Pancreas (tissue), 10 donors: ENCODE measurements around the gene TRAF4. TPM values are rescaled to one million over a fixed set of nuclear protein-coding genes. Genes with fewer than 3 reads are reported as not detected.
A peak's percentile ranks its signal among the peaks of the same experiment; 100 is the strongest.
"Not testable (repeated sequence)": the region's sequence is repeated elsewhere in the genome, so short reads cannot be mapped to it uniquely, and the experiment has no call there.

Experiments
- ATAC-seq, 4 donors: fragments of 200-7000 bp; cut with Tn5 transposase; one replicate each; pipeline versions ENCODE4 v1.8.0 to v1.9.1; 2020; ENCODE audit warnings: mild to moderate bottlenecking in 4 of 4, moderate library complexity in 4 of 4
- DNase-seq, 6 donors: peaks; one replicate each; pipeline ENCODE4 v3.0.0-alpha.2; 2020
- FAIRE-seq: peaks from 2 replicates; lab custom pipeline; 2012; peaks lifted over from hg19 to GRCh38; lab: Jason Lieb, UNC
- H3K27ac ChIP-seq, 4 donors: fragments of 200-600 bp; sonication (generic); 1 replicate in 3 of 4; 2 replicates in 1 of 4; pipeline versions ENCODE4 v1.5.0 to v1.8.0; 2020
- H3K27me3 ChIP-seq, 4 donors: fragments of 200-600 bp; one replicate each; pipeline ENCODE4 v1.8.0; 2021
- H3K36me3 ChIP-seq, 3 donors: fragments of 200-600 bp; sonication (generic) in 1 of 3; one replicate each; pipeline versions ENCODE4 v1.5.0 to v1.8.0; 2020 to 2021
- H3K4me1 ChIP-seq, 3 donors: fragments of 200-600 bp; one replicate each; pipeline ENCODE4 v1.8.0; 2021
- H3K4me3 ChIP-seq, 4 donors: fragments of 200-600 bp; sonication (generic) in 2 of 4; one replicate each; pipeline versions ENCODE4 v1.5.0 to v1.8.0; 2020 to 2021
- H3K9me3 ChIP-seq, 4 donors: fragments of 200-600 bp; one replicate each; pipeline ENCODE4 v1.8.0; 2021
- CTCF ChIP-seq, 4 donors: fragments of 200-600 bp; sonication (generic) in 3 of 4; IDR thresholded peaks; one replicate each; pipeline versions ENCODE4 v1.5.0 to v1.8.0; 2021; ENCODE audit warnings: antibody characterized with exemption in 4 of 4
- WGBS, 2 donors: extraction: QIAGEN DNeasy Blood & Tissue Kit; methylation state at CpG; one replicate each; pipeline ENCODE4 v1.1.7; 2013; 5-methylcytosine and 5-hydroxymethylcytosine counted together
- intact Hi-C, 3 donors: fragments of 100-400 bp; cut with DNase I; formaldehyde crosslinking; loops; one replicate each; pipeline versions ENCODE4 v1.11.1 to v1.14.2; 2022
- polyA plus RNA-seq, 2 donors: library from polyadenylated mRNA; stranded (reverse); fragments of 200-250 nt; gene quantifications; one replicate each; pipeline ENCODE4 v1.2.3, GENCODE V29; 2013
- total RNA-seq, 6 donors: library from RNA; stranded (reverse); fragmentation: NEBNext Ultra II Directional in 4 of 6; extraction: Animal tissue kit (Norgen Biotek cat#: 25700) in 4 of 6; gene quantifications; one replicate each; pipeline versions ENCODE4 v1.2.1 to v1.2.4, GENCODE V29; 2021 to 2023
- donor health status: healthy with polysubstance abuse.
- donor health status: DM: no; HTN: no; CAD: no; lungs with moderate emphysema.
- donor health status: DM: no; HTN: no; CAD: no.
- donor health status: control.
- donor health status: control.
- donor health status: Bipolar disorder and iron deficiency.
- donor health status: DM: yes; HTN: yes; CAD: no.
- donor health status: DM: no; HTN: no; CAD: no.
- donor health status: DM: no; HTN: no; CAD: no.
- donor health status: DM: yes; HTN: yes; CAD: no.

Gene TRAF4
- total and polyA plus RNA-seq, 8 donors, result 22.6 to 48.2 (median 33.2) TPM

GRCh38 chr17:28718333-28719020 lies 25.3 kb upstream of the TRAF4 start:
- intact Hi-C loops, result no loop called here
- DNase-seq, result no peak
- peaks cover 0 to 22% (median 13%) of the 10 kb centered on the region in 3 donors for H3K36me3 ChIP-seq
- H3K27ac ChIP-seq, result peak overlapping the region; percentile 17 to 80 (median 77)
- peaks cover 11 to 22% (median 18%) of the 10 kb centered on the region in 3 donors for H3K4me1 ChIP-seq
- no peak for ATAC-seq
- WGBS, 2 donors, result 69 to 70% methylated on average over 18 of the region's 18 CpGs
- TF ChIP-seq CTCF (IDR thresholded peaks at IDR 0.05), result no peak
- no peaks in the 10 kb centered on the region for H3K9me3 ChIP-seq
- no peak for FAIRE-seq
- peak overlapping the region in 1 of 4 donors; percentile 39 for H3K4me3 ChIP-seq
- no peaks in the 10 kb centered on the region for H3K27me3 ChIP-seq

- Histone ChIP-seq H3K4me3 (peak overlapping the region in 3 of 4 donors; percentile 62 to 87 (median 76)), H3K36me3 (peaks cover 0 to 28% (median 17%) of the 10 kb centered on the region in 3 donors), H3K27ac (peak overlapping the region; percentile 17 to 80 (median 77)), H3K27me3 (no peaks in the 10 kb centered on the region), H3K4me1 (peaks cover 11 to 22% (median 18%) of the 10 kb centered on the region in 3 donors), H3K9me3 (no peaks in the 10 kb centered on the region)
- no peak for ATAC-seq
- DNase-seq, result no peak
- WGBS, 2 donors, result 27 to 29% methylated on average over 18 of the region's 18 CpGs
- TF ChIP-seq CTCF (IDR thresholded peaks at IDR 0.05), result no peak
- intact Hi-C loops, result no loop called here
- no peak for FAIRE-seq
Measured at GRCh38 chr17:28719021-28719433, 24.8 kb upstream of the TRAF4 start.

- intact Hi-C loops, result loop anchor here in 1 of 3 donors (5.0 kb wide), 1 partner anchor 37 kb away; no protein-coding TSS in a partner anchor
- no peak for FAIRE-seq
- Histone ChIP-seq H3K4me1 (peaks cover 11 to 31% (median 18%) of the 10 kb centered on the region in 3 donors), H3K4me3 (peak overlapping the region; percentile 62 to 87 (median 78)), H3K27ac (peak overlapping the region; percentile 17 to 80 (median 77)), H3K9me3 (no peaks in the 10 kb centered on the region), H3K36me3 (peaks cover 0 to 33% (median 23%) of the 10 kb centered on the region in 3 donors), H3K27me3 (no peaks in the 10 kb centered on the region)
- no peak for TF ChIP-seq CTCF (IDR thresholded peaks at IDR 0.05)
- WGBS, 2 donors, result 3% methylated on average over 28 to 30 of the region's 30 CpGs
- no peak for ATAC-seq
- no peak for DNase-seq
Measured at GRCh38 chr17:28720247-28720996, 23.4 kb upstream of the TRAF4 start.

GRCh38 chr17:28720997-28721329 lies 22.8 kb upstream of the TRAF4 start:
- intact Hi-C loops, result loop anchor here in 1 of 3 donors (5.0 kb wide), 1 partner anchor 36 kb away; no protein-coding TSS in a partner anchor
- 21 to 31% methylated on average over 19 of the region's 19 CpGs for WGBS, 2 donors
- peak overlapping the region in 3 of 4 donors; percentile 62 to 87 (median 76) for H3K4me3 ChIP-seq
- peaks cover 11 to 34% (median 18%) of the 10 kb centered on the region in 3 donors for H3K4me1 ChIP-seq
- not testable (repeated sequence) for DNase-seq, H3K27me3 ChIP-seq, H3K9me3 ChIP-seq, H3K27ac ChIP-seq, ATAC-seq, FAIRE-seq
- peaks cover 0 to 33% (median 23%) of the 10 kb centered on the region in 3 donors for H3K36me3 ChIP-seq

GRCh38 chr17:28722417-28723158 lies 21.2 kb upstream of the TRAF4 start:
- no peak for FAIRE-seq
- intact Hi-C loops, result loop anchor here in 1 of 3 donors (5.0 kb wide), 1 partner anchor 35 kb away; no protein-coding TSS in a partner anchor
- 62 to 65% methylated on average over 7 of the region's 7 CpGs for WGBS, 2 donors
- Histone ChIP-seq H3K27ac (no peak overlapping the region), H3K36me3 (peaks cover 0 to 33% (median 23%) of the 10 kb centered on the region in 3 donors), H3K4me3 (no peak overlapping the region), H3K4me1 (peaks cover 11 to 34% (median 18%) of the 10 kb centered on the region in 3 donors), H3K9me3 (no peaks in the 10 kb centered on the region), H3K27me3 (no peaks in the 10 kb centered on the region)
- peak in 1 of 6 donors; percentile 10 for DNase-seq
- ATAC-seq, result no peak
- TF ChIP-seq CTCF (IDR thresholded peaks at IDR 0.05), result no peak
